Ishikawa (cell line): ENCODE results near the gene QDPR.

Experiments
- CEBPB ChIP-seq: IDR thresholded peaks from 2 replicates; pipeline ENCODE4 v1.6.1; 2012
- CREB1 ChIP-seq: IDR thresholded peaks from 2 replicates; pipeline ENCODE4 v1.6.1; 2012; ENCODE audit warnings: low read depth
- EGR1 ChIP-seq: IDR thresholded peaks from 2 replicates; pipeline ENCODE4 v1.6.1; 2012
- EP300 ChIP-seq: IDR thresholded peaks from 2 replicates; pipeline ENCODE4 v1.6.1; 2012; ENCODE audit warnings: borderline replicate concordance
- FOXM1 ChIP-seq: IDR thresholded peaks from 2 replicates; pipeline ENCODE4 v1.6.1; 2012; ENCODE audit warnings: low read depth, borderline replicate concordance
- NFIC ChIP-seq: IDR thresholded peaks from 2 replicates; pipeline ENCODE4 v1.6.1; 2012
- RAD21 ChIP-seq: IDR thresholded peaks from 2 replicates; pipeline ENCODE4 v1.6.1; 2012; ENCODE audit warnings: low read depth
- TAF1 ChIP-seq: IDR thresholded peaks from 2 replicates; pipeline ENCODE4 v1.6.1; 2012; ENCODE audit warnings: low read depth, mild to moderate bottlenecking
- TCF12 ChIP-seq: IDR thresholded peaks from 2 replicates; pipeline ENCODE4 v1.6.1; 2012; ENCODE audit warnings: low read depth
- TEAD4 ChIP-seq: IDR thresholded peaks from 2 replicates; pipeline ENCODE4 v1.6.1; 2012
- USF1 ChIP-seq: IDR thresholded peaks from 2 replicates; pipeline ENCODE4 v1.6.1; 2012
- YY1 ChIP-seq: IDR thresholded peaks from 2 replicates; pipeline ENCODE4 v1.6.1; 2012; ENCODE audit warnings: low read depth
- ZBTB7A ChIP-seq: IDR thresholded peaks from 2 replicates; pipeline ENCODE4 v1.6.1; 2012; ENCODE audit warnings: low read depth
- TF ChIP-seq, protein P1 (sequence below): IDR thresholded peaks from 2 replicates; pipeline ENCODE4 v1.6.1; 2012; ENCODE audit warnings: low read depth, mild to moderate bottlenecking
- TF ChIP-seq, protein P2 (sequence below): IDR thresholded peaks from 2 replicates; pipeline ENCODE4 v1.6.1; 2012

The QDPR gene

DNA sequence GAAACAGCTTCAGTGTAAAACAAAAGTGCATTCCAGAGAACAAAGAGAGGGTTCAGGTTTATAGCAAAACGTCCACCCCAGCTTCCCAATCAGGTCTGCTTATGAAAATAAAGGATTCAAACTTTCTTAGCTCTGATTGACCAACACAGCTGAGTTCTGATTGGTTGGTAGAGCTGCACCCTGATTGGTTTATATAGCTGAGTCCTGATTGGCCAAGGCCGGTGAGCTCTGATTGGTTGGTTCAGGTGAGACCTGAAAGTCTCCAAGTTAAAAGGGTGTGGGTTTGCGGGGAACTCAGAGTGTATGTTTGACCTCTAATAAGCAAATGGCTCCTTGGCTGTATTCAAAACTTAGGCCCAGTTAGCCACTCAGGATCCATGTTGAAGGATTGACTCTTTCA is 24.0 kb upstream of the QDPR start:
- TF ChIP-seq EP300 = no peak
- no peak for TF ChIP-seq CREB1
- TF ChIP-seq TCF12 = no peak
- no peak for TF ChIP-seq YY1
- no peak for TF ChIP-seq RAD21
- TF ChIP-seq NFIC = no peak
- TF ChIP-seq, protein P1, sequence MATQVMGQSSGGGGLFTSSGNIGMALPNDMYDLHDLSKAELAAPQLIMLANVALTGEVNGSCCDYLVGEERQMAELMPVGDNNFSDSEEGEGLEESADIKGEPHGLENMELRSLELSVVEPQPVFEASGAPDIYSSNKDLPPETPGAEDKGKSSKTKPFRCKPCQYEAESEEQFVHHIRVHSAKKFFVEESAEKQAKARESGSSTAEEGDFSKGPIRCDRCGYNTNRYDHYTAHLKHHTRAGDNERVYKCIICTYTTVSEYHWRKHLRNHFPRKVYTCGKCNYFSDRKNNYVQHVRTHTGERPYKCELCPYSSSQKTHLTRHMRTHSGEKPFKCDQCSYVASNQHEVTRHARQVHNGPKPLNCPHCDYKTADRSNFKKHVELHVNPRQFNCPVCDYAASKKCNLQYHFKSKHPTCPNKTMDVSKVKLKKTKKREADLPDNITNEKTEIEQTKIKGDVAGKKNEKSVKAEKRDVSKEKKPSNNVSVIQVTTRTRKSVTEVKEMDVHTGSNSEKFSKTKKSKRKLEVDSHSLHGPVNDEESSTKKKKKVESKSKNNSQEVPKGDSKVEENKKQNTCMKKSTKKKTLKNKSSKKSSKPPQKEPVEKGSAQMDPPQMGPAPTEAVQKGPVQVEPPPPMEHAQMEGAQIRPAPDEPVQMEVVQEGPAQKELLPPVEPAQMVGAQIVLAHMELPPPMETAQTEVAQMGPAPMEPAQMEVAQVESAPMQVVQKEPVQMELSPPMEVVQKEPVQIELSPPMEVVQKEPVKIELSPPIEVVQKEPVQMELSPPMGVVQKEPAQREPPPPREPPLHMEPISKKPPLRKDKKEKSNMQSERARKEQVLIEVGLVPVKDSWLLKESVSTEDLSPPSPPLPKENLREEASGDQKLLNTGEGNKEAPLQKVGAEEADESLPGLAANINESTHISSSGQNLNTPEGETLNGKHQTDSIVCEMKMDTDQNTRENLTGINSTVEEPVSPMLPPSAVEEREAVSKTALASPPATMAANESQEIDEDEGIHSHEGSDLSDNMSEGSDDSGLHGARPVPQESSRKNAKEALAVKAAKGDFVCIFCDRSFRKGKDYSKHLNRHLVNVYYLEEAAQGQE = no peak
- TF ChIP-seq, protein P2, sequence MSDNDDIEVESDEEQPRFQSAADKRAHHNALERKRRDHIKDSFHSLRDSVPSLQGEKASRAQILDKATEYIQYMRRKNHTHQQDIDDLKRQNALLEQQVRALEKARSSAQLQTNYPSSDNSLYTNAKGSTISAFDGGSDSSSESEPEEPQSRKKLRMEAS = no peak
- TF ChIP-seq ZBTB7A = no peak

GRCh38 chr4:17535242-17535641 is 23.4 kb upstream of the QDPR start:
- TF ChIP-seq EGR1 (no peak), TEAD4 (no peak), ZBTB7A (no peak), FOXM1 (no peak), RAD21 (no peak), YY1 (no peak), TAF1 (no peak), TCF12 (no peak), CREB1 (no peak), CEBPB (no peak), USF1 (no peak), NFIC (no peak), EP300 (no peak)

DNA sequence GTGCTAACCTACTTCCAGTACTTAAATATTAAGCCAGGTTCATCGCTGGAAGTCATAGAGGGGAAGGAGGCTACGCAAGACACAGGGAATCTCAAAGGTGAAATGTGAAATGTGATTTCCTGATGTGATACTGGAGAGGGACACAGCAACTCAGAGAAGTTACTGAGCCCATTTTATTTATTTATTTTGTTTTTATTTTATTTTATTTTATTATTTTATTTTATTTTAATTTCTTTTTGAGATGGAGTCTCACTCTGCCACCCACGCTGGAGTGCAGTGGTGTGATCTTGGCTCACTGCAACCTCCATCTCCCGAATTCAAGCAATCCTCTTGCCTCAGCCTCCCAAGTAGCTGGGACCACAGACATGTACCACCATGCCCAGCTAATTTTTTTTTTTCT is 22.8 kb upstream of the QDPR start:
- no peak for TF ChIP-seq USF1
- TF ChIP-seq EGR1 = no peak
- no peak for TF ChIP-seq TEAD4
- TF ChIP-seq CEBPB = no peak
- TF ChIP-seq RAD21 = no peak
- TF ChIP-seq, protein P1 = no peak
- no peak for TF ChIP-seq NFIC
- TF ChIP-seq TAF1 = no peak
- TF ChIP-seq YY1 = no peak
- TF ChIP-seq, protein P2 = no peak
- TF ChIP-seq ZBTB7A = no peak
- TF ChIP-seq EP300 = no peak
- TF ChIP-seq CREB1 = no peak
- no peak for TF ChIP-seq FOXM1
- no peak for TF ChIP-seq TCF12

DNA sequence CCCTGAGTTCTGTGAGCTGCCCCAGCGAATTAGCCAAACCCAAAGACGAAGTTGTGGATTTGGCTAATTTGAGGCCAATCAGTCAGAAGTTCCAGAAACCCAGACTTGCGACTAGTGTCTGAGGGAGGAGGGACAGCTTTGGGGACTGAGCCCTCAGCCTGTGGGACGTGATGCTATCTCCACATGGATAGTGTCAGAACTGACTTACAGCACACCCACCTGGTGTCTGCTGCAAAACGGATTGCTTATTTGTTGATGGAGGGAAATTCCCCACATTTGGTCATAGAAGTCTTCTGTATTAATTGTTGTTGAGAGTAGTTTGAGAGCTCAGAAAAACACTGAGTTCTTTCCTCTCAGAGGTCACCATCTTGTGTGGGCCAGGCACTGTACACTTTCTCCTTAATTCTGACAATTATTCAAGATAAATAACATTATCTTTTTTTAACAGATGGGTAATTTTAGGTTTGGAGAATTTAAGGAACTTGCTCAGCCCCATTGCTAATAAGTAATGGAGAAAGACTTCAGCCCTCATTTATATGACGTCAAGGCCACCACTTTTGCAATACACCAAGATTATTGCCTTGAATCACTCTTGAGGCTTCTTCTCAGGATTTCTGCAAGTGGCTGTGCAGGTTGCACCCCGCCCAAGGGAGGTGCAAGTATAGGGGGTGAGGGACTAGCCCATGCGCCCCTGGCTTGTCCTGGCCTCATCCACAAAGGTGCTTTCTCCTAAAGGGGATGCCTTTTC is 19.8 kb upstream of the QDPR start:
- no peak for TF ChIP-seq TEAD4
- TF ChIP-seq FOXM1 = no peak
- TF ChIP-seq, protein P1 = no peak
- TF ChIP-seq CEBPB = no peak
- TF ChIP-seq CREB1 = no peak
- TF ChIP-seq YY1 = no peak
- TF ChIP-seq EGR1 = no peak
- TF ChIP-seq, protein P2 = no peak
- no peak for TF ChIP-seq ZBTB7A
- no peak for TF ChIP-seq EP300
- TF ChIP-seq TAF1 = no peak
- TF ChIP-seq USF1 = no peak
- no peak for TF ChIP-seq TCF12
- TF ChIP-seq NFIC = no peak
- no peak for TF ChIP-seq RAD21
